OCI-LY1 (cell line): ENCODE results near the gene MMP24OS.

Experiments
- H2AFZ ChIP-seq: fragments of 200-600 bp; sonication (generic), shearing (Covaris generic); 2 replicates; pipeline ENCODE4 v1.6.0; 2014; ENCODE audit warnings: antibody characterized with exemption, mild to moderate bottlenecking, low read length
- H3F3A ChIP-seq: fragments of 200-600 bp; sonication (generic), shearing (Covaris generic); 2 replicates; pipeline ENCODE4 v1.6.0; 2014; ENCODE audit warnings: mild to moderate bottlenecking, antibody characterized with exemption, low read length, moderate library complexity; ENCODE audit not compliant: insufficient read depth
- H3K27ac ChIP-seq: fragments of 200-600 bp; sonication (generic); 2 replicates; pipeline ENCODE4 v1.5.1; 2014; ENCODE audit warnings: low read length, mixed run types, mild to moderate bottlenecking, low read depth; ENCODE audit not compliant: poor library complexity, severe bottlenecking
- H3K27me3 ChIP-seq: fragments of 200-600 bp; sonication (generic); 2 replicates; pipeline ENCODE4 v1.6.0; 2014; ENCODE audit warnings: antibody characterized with exemption, mild to moderate bottlenecking, low read length, moderate library complexity; ENCODE audit not compliant: insufficient read depth
- H3K36me3 ChIP-seq: fragments of 200-600 bp; sonication (generic); 2 replicates; pipeline ENCODE4 v1.6.1; 2014; ENCODE audit warnings: mild to moderate bottlenecking, antibody characterized with exemption, low read length, moderate library complexity, mixed read lengths; ENCODE audit not compliant: insufficient read depth
- H3K4me1 ChIP-seq: fragments of 200-600 bp; sonication (generic); 2 replicates; pipeline ENCODE4 v1.5.1; 2014; ENCODE audit warnings: mild to moderate bottlenecking, low read length, moderate library complexity; ENCODE audit not compliant: insufficient read depth, severe bottlenecking
- H3K4me2 ChIP-seq: fragments of 200-600 bp; sonication (generic), shearing (Covaris generic); 2 replicates; pipeline ENCODE4 v1.6.1; 2014; ENCODE audit warnings: low read length
- H3K4me3 ChIP-seq: fragments of 200-600 bp; sonication (generic); 2 replicates; pipeline ENCODE4 v1.5.1; 2014; ENCODE audit warnings: low read length, low read depth, mild to moderate bottlenecking, mixed read lengths; ENCODE audit not compliant: poor library complexity, severe bottlenecking
- H3K79me2 ChIP-seq: fragments of 200-600 bp; shearing (Covaris generic); 2 replicates; pipeline ENCODE4 v1.6.1; 2016; ENCODE audit warnings: mixed run types, low read length, mixed read lengths; ENCODE audit not compliant: insufficient read depth
- H3K9ac ChIP-seq: fragments of 200-600 bp; sonication (generic), shearing (Covaris generic); 2 replicates; pipeline ENCODE4 v1.6.1; 2014; ENCODE audit warnings: mild to moderate bottlenecking, low read length, mixed read lengths
- H3K9me2 ChIP-seq: fragments of 200-600 bp; sonication (generic), shearing (Covaris generic); 2 replicates; pipeline ENCODE4 v1.6.1; 2014; ENCODE audit warnings: low read depth, mild to moderate bottlenecking, low read length, mixed read lengths
- H3K9me3 ChIP-seq: fragments of 200-600 bp; shearing (Covaris generic); 2 replicates; pipeline ENCODE4 v1.6.1; 2014; ENCODE audit warnings: low read length, mixed read lengths
- H4K20me1 ChIP-seq: fragments of 200-600 bp; sonication (generic), shearing (Covaris generic); 2 replicates; pipeline ENCODE4 v1.6.0; 2016; ENCODE audit warnings: mild to moderate bottlenecking, low read length; ENCODE audit not compliant: insufficient read depth
- CTCF ChIP-seq: fragments of 200-600 bp; sonication (generic), shearing (Covaris generic); IDR thresholded peaks from 2 replicates; pipeline ENCODE4 v1.5.1; 2017; ENCODE audit warnings: mild to moderate bottlenecking, antibody characterized with exemption, low read length, moderate library complexity, mixed read lengths
- EZH2 ChIP-seq: fragments of 200-600 bp; sonication (generic), shearing (Covaris generic); IDR thresholded peaks from 2 replicates; pipeline ENCODE4 v1.8.0; 2017; ENCODE audit warnings: borderline replicate concordance, mixed run types, mild to moderate bottlenecking, antibody characterized with exemption, low read length, moderate library complexity, mixed read lengths

The MMP24OS gene

GRCh38 chr20:35232575-35232974 lies 45.3 kb downstream of the MMP24OS start:
- peaks cover 5% of the 10 kb centered on the region; the same call in 1 of the 2 replicates for H3K27me3 ChIP-seq

GRCh38 chr20:35226884-35227681 lies 50.8 kb downstream of the MMP24OS start:
- no peak for TF ChIP-seq CTCF
- no peak for TF ChIP-seq EZH2
- Histone ChIP-seq H3K4me2 (peak overlapping the region; percentile 36; the same call in 1 of the 2 replicates), H3K27ac (no peak overlapping the region), H3K9ac (no peak overlapping the region), H3K36me3 (no peaks in the 10 kb centered on the region), H3K9me3 (no peaks in the 10 kb centered on the region), H4K20me1 (no peaks in the 10 kb centered on the region), H2AFZ (no peak overlapping the region), H3K79me2 (no peaks in the 10 kb centered on the region), H3K9me2 (no peaks in the 10 kb centered on the region), H3K27me3 (peaks cover 23% of the 10 kb centered on the region), H3K4me1 (no peaks in the 10 kb centered on the region), H3K4me3 (no peak overlapping the region), H3F3A (no peaks in the 10 kb centered on the region)

More at GRCh38 chr20:35232575-35232974, 45.3 kb downstream of the MMP24OS start:
- Histone ChIP-seq H3K36me3 (no peaks in the 10 kb centered on the region), H3K9me2 (no peaks in the 10 kb centered on the region), H2AFZ (no peak overlapping the region), H3K27ac (no peak overlapping the region), H3K4me2 (no peak overlapping the region), H3K4me1 (no peaks in the 10 kb centered on the region), H3K9ac (no peak overlapping the region), H3K4me3 (no peak overlapping the region), H3K9me3 (no peaks in the 10 kb centered on the region), H4K20me1 (no peaks in the 10 kb centered on the region), H3F3A (no peaks in the 10 kb centered on the region), H3K79me2 (no peaks in the 10 kb centered on the region)
- TF ChIP-seq CTCF, result no peak
- no peak for TF ChIP-seq EZH2
